GM12801 (cell line): ENCODE measurements around the gene MORC3.

Experiments used
- TF ChIP-seq, protein P1 (sequence below): IDR thresholded peaks from one replicate; pipeline ENCODE4 v1.5.1; 2011; ENCODE audit warnings: control low read depth; ENCODE audit not compliant: insufficient read length; ENCODE audit errors: extremely low read depth

The MORC3 gene

DNA sequence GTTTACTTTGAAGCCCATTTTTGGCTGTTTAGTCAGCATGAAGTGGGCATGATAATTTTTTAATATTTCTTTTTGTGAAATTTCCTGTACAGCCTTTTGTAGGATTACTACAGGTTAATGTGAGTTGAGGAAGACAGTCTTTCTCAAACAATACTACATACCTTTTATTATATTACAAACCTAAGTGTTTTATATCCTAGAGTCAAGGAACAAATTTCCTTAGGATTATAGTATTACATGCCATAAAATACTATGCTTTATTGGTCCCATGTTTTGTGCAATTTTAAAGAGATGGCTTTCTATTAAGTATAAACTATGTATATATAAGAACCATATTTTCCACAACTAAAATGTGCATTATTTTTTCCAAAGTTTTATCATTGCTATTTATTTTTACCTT lies 56.0 kb downstream of the MORC3 start:
- TF ChIP-seq, protein P1, sequence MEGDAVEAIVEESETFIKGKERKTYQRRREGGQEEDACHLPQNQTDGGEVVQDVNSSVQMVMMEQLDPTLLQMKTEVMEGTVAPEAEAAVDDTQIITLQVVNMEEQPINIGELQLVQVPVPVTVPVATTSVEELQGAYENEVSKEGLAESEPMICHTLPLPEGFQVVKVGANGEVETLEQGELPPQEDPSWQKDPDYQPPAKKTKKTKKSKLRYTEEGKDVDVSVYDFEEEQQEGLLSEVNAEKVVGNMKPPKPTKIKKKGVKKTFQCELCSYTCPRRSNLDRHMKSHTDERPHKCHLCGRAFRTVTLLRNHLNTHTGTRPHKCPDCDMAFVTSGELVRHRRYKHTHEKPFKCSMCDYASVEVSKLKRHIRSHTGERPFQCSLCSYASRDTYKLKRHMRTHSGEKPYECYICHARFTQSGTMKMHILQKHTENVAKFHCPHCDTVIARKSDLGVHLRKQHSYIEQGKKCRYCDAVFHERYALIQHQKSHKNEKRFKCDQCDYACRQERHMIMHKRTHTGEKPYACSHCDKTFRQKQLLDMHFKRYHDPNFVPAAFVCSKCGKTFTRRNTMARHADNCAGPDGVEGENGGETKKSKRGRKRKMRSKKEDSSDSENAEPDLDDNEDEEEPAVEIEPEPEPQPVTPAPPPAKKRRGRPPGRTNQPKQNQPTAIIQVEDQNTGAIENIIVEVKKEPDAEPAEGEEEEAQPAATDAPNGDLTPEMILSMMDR, result no peak

DNA sequence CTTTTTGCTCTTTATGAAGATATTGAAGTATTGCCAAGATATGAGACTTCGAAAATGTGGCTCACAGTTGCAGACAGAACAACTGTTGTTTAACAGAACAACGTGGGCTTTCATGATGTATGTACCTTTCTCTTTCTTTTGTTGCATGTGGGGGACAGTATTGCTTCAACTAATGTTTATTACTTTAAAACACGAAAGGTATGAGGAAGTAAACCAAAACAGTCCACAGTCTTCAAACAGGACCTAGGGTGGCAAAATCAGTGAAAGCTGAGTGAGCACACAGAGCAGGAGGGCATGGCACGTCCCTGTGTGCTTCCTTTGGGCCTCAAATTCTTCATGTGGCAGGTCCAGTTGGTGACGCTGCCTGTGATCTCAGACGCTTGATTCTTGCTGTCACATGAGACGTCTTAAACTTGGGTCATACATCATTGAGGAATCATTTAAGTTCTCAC lies 57.4 kb downstream of the MORC3 start:
- TF ChIP-seq, protein P1, result no peak

DNA sequence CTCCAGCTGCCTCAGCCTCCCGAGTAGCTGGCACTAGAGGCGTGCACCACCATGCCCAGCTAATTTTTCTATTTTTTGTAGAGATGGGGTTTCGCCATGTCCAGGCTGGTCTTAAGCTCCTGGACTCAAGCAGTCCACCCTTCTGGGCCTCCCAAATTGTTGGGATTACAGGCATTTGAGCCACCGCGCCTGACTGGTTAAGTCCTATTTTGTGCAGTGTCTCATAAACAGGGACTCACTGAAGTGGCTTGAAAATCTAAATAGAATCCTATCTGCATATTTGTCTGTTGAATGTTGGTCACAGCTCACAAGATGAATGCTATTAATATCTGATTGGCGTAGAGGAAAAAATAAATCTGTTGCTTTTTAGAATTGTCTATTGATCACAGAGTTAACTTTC lies 59.3 kb downstream of the MORC3 start:
- TF ChIP-seq, protein P1, result no peak

DNA sequence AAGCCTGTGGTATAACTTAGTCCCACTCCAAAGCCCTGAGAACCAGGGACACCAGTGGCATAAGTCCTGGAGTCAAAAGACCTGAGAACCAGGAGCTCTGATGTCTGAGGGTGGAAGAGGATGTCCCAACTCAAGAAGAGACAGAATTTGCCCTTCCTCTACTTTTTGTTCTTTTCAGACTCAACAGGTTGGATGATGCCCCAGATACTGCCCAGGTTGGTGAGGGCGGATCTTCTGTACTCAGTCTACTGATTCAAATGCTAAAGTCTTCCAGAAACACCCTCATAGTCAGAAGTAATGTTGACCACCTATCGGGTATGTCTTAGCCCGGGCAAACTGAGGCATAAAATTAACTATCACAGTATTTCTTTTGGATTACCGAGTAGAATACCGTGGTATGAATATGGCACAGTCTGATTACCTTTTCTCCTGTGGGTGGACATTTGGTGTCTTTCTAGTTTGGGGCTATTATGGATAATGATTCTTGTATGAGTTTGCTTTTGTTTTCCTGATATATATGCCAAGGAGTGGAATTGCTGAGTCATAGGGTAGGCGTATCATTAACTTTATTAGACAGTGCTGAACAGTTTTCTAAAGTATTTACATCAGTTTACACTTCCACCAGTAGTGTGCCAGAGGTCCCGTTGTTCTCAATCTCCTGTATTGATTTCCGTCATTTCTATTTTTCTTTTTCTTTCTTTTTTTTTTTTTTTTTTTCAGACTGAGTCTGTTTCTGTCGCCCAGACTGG lies 62.0 kb downstream of the MORC3 start:
- TF ChIP-seq, protein P1, result no peak

DNA sequence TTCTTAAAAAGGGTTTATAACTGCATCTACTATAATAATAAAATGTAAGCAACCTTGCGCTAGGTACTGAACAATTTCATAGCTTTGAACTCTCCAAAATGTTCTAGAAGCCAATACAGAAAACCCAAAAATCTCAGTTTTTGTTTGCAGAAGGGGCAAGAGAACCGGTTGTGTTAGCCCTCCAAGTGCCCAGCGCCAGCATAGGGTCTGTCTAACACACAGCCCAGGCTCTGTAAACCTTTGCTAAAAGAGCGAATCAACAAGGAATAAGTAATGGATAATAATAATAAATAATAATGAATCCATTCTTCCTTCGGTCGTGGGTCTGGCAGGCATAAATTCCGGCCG lies 64.9 kb downstream of the MORC3 start:
- TF ChIP-seq, protein P1, result no peak

DNA sequence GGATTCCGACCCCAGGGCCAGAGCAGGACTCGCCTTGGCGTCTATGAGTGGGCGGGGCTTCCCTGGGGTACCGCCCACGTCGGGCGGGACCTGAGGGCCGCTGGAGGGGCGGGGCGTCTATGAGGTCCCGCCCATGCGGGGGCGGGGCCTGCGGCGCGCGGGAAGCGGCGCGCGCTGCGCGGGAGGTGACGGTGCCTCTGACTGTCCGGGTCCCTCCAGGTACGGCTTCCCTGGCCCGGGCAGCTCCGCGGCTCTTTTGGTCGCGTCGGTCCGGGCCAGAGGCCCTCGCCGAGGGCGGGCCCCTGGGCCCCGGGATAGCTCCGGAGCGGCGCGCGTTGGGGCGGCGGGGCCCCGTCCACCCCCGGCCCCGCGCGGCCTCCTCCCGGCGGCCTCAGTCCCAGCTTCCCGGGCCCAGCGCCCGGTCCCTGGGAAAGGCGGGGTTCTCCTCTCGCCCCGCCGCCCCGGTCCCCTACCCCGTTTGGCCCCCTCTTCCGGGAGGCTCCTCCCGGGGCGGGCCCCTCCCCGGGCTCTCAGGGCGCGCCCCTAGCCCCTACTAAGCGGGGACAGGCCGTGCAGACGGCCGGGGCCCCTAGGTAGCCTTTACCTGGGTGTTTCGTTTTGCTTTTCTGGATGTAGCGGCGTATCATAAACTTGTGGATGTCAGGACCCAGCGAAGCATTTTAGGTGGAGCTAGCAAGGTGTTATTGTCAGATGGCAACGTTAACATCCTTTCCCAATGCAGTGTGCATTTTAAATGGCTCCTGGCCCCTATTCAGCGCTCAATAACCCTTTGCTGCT lies 65.4 kb downstream of the MORC3 start, which contains the start of gene CHAF1B:
CHAF1B (plus strand) TSS at position 160 of the 798 bp plus-strand sequence. CDS start 745 bp downstream, outside the sequence.
- TF ChIP-seq, protein P1, result no peak

DNA sequence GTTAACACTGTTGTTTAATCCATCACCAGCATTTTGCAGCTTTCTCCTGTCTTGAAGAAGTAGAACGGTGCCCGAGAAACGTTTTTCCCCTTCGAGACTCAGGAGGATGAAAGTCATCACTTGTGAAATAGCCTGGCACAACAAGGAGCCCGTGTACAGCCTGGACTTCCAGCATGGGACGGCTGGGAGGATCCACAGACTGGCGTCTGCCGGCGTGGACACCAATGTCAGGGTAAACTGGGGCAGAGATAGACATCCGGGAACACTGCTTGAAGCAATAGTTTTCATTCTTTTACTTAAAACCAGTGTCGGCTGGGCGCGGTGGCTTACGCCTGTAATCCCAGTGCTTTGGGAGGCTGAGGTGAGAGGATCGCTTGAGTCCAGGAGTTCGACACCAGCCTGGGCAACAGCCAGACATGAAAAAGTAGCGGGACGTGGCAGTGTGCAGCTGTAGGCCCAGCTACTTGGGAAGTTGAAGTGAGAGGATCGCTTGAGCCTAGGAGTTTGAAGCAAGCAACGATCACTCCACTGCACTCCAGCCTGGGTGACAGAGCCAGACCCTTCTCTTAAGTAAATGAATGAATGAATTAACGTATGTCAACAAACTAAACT lies 66.1 kb downstream of the MORC3 start:
- TF ChIP-seq, protein P1, result no peak
